ENCODE measurements around the gene PLCL2.
"Not testable (repeated sequence)": the region's sequence is repeated elsewhere in the genome, so short reads cannot be mapped to it uniquely, and the experiment has no call there.

- not testable (repeated sequence) for TF ChIP-seq CTCF (conservative IDR thresholded peaks at IDR 0.05 in 1 of 2, IDR thresholded peaks at IDR 0.05 in 1 of 2; ENCODE audit: extremely low read depth in 1 of 2, insufficient read depth in 1 of 2, low read depth in 1 of 2, low read length in 2 of 2); EZH2 (IDR thresholded peaks at IDR 0.05; ENCODE audit: borderline replicate concordance, low read length)
These were observed 95.8 kb downstream of the PLCL2 start for GRCh38 chr3:16980526-16980925.

Measured in mammary epithelial cell (primary cell).